Testis (tissue), 3 donors: ENCODE results near the gene FHIT. TPM values are rescaled to one million over a fixed set of nuclear protein-coding genes. Genes with fewer than 3 reads are reported as not detected.

Source experiments
- DNase-seq: peaks from one replicate; pipeline ENCODE4 v3.0.0-alpha.2; 2019
- H3K27ac ChIP-seq, 2 donors: fragments of 200-600 bp; sonication (generic); one replicate each; pipeline ENCODE4 v1.5.1; 2019
- H3K27me3 ChIP-seq: fragments of 200-600 bp; sonication (generic); one replicate; pipeline ENCODE4 v1.5.1; 2019
- H3K36me3 ChIP-seq: fragments of 200-600 bp; sonication (generic); one replicate; pipeline ENCODE4 v1.5.1; 2017; ENCODE audit warnings: low read depth; ENCODE audit errors: missing control alignments
- H3K4me1 ChIP-seq: fragments of 200-600 bp; sonication (generic); one replicate; pipeline ENCODE4 v1.5.1; 2019
- H3K4me3 ChIP-seq, 2 donors: fragments of 200-600 bp; sonication (generic); one replicate each; pipeline ENCODE4 v1.5.1; 2017 to 2019
- H3K9me3 ChIP-seq: fragments of 200-600 bp; sonication (generic); one replicate; pipeline ENCODE4 v1.5.1; 2017
- CTCF ChIP-seq, 3 experiments: fragments of 450-650 bp in 2 of 3; fragments of 200-600 bp in 1 of 3; sonication (generic) in 1 of 3; IDR thresholded peaks; one replicate each; pipeline ENCODE4 v1.5.1; 2016 to 2019; ENCODE audit warnings: antibody characterized with exemption in 3 of 3, mild to moderate bottlenecking in 2 of 3, moderate library complexity in 1 of 3
- POLR2A ChIP-seq: fragments of 450-650 bp; IDR thresholded peaks from one replicate; pipeline ENCODE4 v1.6.1; 2017; ENCODE audit warnings: antibody characterized with exemption, mild to moderate bottlenecking, moderate library complexity
- WGBS, 2 donors: methylation state at CpG; one replicate each; pipeline ENCODE4 v1.1.5; 2018; 5-methylcytosine and 5-hydroxymethylcytosine counted together
- intact Hi-C: fragments of 100-400 bp; cut with DNase I; formaldehyde crosslinking; loops from one replicate; pipeline ENCODE4 v1.15.1; 2023; ENCODE audit warnings: low total_unique reads
- polyA plus RNA-seq: library from polyadenylated mRNA; stranded (reverse); fragments of 350-450 nt; fragmentation: Illumina TruSeq; extraction: RNeasy Lipid Tissue Mini Kit (QIAGEN cat#74804); gene quantifications from one replicate; pipeline ENCODE4 v1.2.3, GENCODE V29; 2014; ENCODE audit warnings: low read depth, low replicate concordance; ENCODE audit not compliant: insufficient read depth
- total RNA-seq, 2 donors: library from RNA; depleted of rRNA; stranded (reverse); fragments of >200 nt; gene quantifications; one replicate each; pipeline ENCODE4 v1.2.3, GENCODE V29; 2016

Gene FHIT
- total and polyA plus RNA-seq, 3 donors from 2014 or later = 10.1 to 29.6 (median 15.5) TPM

- no peaks in the 10 kb centered on the region for H3K9me3 ChIP-seq
- WGBS, 2 donors = 90 to 91% methylated on average over 6 of the region's 6 CpGs
- no peak overlapping the region for H3K4me3 ChIP-seq
- no peak for TF ChIP-seq POLR2A
- TF ChIP-seq CTCF (IDR thresholded peaks at IDR 0.05) = no peak
- no peak overlapping the region for H3K27ac ChIP-seq
- intact Hi-C loops = no loop called here
- H3K36me3 ChIP-seq = no peaks in the 10 kb centered on the region
- DNase-seq = no peak
- H3K4me1 ChIP-seq = no peaks in the 10 kb centered on the region
- H3K27me3 ChIP-seq = no peaks in the 10 kb centered on the region
These were observed 522.2 kb downstream of the FHIT start for GRCh38 chr3:60729056-60729455.

- no peak for TF ChIP-seq CTCF (IDR thresholded peaks at IDR 0.05)
- no peak for TF ChIP-seq POLR2A
- Histone ChIP-seq H3K4me1 (no peaks in the 10 kb centered on the region), H3K27ac (no peak overlapping the region), H3K9me3 (no peaks in the 10 kb centered on the region), H3K4me3 (no peak overlapping the region), H3K36me3 (no peaks in the 10 kb centered on the region), H3K27me3 (no peaks in the 10 kb centered on the region)
- intact Hi-C loops = no loop called here
- no peak for DNase-seq
- whole genome bisulfite sequencing, 2 donors = 67 to 70% methylated on average over 1 of the region's 1 CpG
These were observed 523.2 kb downstream of the FHIT start for GRCh38 chr3:60728006-60728405.

- no peak for DNase-seq
These were observed 530.5 kb downstream of the FHIT start for GRCh38 chr3:60720736-60721135.

GRCh38 chr3:60716573-60716972, 534.7 kb downstream of the FHIT start:
- Histone ChIP-seq H3K27me3 (no peaks in the 10 kb centered on the region), H3K27ac (no peak overlapping the region), H3K4me1 (no peaks in the 10 kb centered on the region), H3K9me3 (no peaks in the 10 kb centered on the region), H3K36me3 (no peaks in the 10 kb centered on the region), H3K4me3 (no peak overlapping the region)
- no peak for DNase-seq
- TF ChIP-seq CTCF (IDR thresholded peaks at IDR 0.05) (no peak), POLR2A (no peak)
- 87 to 98% methylated on average over 3 of the region's 3 CpGs for WGBS, 2 donors
- intact Hi-C loops = no loop called here

More at GRCh38 chr3:60720736-60721135, 530.5 kb downstream of the FHIT start:
- 82 to 87% methylated on average over 2 of the region's 2 CpGs for WGBS, 2 donors
- H3K36me3 ChIP-seq = no peaks in the 10 kb centered on the region
- H3K4me1 ChIP-seq = no peaks in the 10 kb centered on the region
- no peak overlapping the region for H3K27ac ChIP-seq
- TF ChIP-seq CTCF (IDR thresholded peaks at IDR 0.05) (no peak), POLR2A (no peak)
- H3K9me3 ChIP-seq = no peaks in the 10 kb centered on the region
- H3K4me3 ChIP-seq = no peak overlapping the region
- intact Hi-C loops = no loop called here
- no peaks in the 10 kb centered on the region for H3K27me3 ChIP-seq

GRCh38 chr3:60708191-60708975, 542.9 kb downstream of the FHIT start:
- Histone ChIP-seq H3K36me3 (no peaks in the 10 kb centered on the region), H3K27ac (no peak overlapping the region), H3K27me3 (no peaks in the 10 kb centered on the region), H3K4me1 (no peaks in the 10 kb centered on the region), H3K4me3 (no peak overlapping the region), H3K9me3 (no peaks in the 10 kb centered on the region)
- no peak for TF ChIP-seq POLR2A
- no peak for TF ChIP-seq CTCF (IDR thresholded peaks at IDR 0.05)
- no peak for DNase-seq
- 80 to 90% methylated on average over 1 of the region's 1 CpG for WGBS, 2 donors
- intact Hi-C loops = no loop called here
